GM19372 (cell line): ENCODE data around the gene GPC3.
"Not testable (repeated sequence)": the region's sequence is repeated elsewhere in the genome, so short reads cannot be mapped to it uniquely, and the experiment has no call there.

Source experiments
- ATAC-seq: cut with Tn5 transposase; IDR thresholded peaks from one replicate; pipeline ENCODE4 v1.9.1; 2021; ENCODE audit warnings: mild to moderate bottlenecking, low read depth, moderate library complexity; ENCODE audit not compliant: unreplicated experiment

The GPC3 gene

DNA sequence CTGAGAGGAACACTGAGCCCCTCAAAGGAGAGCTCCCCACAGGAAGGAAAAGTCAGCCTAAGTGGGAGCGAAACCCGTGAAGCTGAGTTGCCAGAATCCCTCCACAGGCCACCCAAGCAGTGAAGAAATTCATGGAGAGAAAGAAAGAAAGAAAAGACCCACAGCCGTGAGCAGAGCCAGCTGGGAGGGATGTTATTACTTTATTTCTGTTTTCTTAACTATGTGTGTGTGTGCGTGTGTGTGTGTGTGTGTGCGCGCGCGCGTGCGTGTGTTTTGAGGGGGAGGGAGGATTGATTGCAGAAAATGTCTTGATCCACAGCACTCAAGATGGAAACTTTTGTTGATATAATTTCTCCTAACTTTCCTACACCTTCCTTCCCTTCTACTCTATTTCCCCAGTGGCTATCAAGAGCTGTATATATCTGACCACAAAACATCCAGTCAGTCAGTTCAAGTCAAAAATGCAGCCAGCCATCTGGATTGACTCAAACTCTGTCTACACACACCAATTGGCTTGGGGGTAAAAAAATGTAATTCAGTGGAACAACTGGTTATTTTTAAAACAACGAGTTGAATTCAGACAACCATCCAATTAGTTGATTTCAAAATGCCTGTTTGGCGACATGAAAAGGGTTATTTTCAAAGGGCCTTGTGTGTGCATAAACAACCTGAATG, 13.8 kb upstream of the GPC3 start:
- ATAC-seq, result no peak

- ATAC-seq, result no peak
Observed at GRCh38 chrX:133995759-133996158, 10.4 kb upstream of the GPC3 start.

DNA sequence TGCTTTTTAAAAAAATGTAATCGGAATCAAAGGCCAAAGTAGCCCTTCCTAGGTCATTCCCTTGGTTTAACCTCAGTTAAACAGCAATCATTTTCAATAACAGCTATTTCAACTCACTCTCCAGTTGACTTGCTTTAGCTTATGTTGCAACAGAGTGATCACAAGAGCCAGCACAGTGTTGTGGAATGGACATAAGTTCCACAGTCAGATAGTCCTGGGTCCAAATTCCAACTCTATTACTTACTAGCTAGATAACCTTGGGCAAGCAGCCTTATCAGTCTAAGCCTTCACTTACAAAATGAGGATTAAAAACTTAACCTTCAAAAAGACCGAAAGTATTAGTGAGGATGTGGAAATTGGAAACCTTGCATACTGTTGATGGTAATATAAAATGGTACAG, 9.2 kb upstream of the GPC3 start:
- no peak for ATAC-seq

- ATAC-seq, result no peak
Observed at GRCh38 chrX:133992882-133993281, 7.5 kb upstream of the GPC3 start.

DNA sequence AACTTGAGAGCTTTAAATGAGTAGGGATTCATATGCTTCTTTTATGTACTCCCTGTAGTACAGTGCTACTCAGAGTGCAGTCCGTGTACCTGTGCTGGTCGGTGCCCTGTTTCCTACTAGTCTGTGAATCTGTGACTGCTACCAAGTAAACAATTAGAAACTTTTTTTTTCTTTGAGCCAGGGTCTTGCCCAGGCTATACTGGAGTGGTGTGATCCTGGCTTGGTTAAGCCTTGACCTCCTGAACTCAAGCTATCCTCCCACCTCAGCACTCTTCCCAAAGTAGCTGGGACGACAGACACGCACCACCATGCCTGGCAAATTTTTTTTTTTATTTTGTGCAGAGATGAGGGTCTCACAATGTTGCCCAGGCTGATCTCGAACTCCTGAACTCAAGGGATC, 6.4 kb upstream of the GPC3 start:
- ATAC-seq, result no peak

DNA sequence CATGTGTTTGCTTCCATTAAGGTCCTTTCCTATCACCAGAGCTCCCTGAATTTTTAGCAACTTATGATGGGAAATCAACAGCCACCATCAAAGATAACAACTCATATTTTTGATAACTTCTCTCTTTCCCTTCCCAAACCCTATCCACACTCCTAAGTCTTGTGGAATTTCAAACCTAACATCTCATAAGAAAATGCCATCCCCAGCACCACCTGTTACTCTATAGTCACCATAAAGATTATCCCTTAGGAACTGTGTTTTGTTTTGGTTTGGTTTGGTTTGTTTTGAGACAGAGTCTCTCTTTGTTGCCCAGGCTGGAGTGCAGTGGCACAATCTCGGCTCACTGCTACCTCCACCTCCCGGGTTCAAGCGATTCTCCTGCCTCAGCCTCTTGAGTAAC, 5.7 kb upstream of the GPC3 start:
- not testable (repeated sequence) for ATAC-seq

DNA sequence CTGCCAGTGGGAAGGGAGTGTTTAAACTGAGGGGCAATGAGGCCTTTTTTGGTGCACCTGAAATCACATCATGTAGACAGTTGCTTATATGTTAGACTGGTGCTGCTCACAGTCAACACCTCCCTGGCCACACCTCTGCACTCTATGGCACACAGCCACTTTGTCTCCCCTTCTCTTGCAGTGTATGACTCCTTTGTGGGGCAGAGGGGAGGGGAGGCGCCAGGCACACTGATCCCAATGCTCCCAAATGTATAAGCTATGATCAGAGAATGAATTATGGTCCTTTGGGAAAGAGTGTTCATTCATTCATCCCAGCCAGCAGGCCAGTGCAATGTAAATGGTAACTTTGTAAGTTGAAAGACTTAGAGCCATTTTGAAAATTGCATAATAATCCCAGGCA, 4.6 kb upstream of the GPC3 start:
- ATAC-seq, result no peak

DNA sequence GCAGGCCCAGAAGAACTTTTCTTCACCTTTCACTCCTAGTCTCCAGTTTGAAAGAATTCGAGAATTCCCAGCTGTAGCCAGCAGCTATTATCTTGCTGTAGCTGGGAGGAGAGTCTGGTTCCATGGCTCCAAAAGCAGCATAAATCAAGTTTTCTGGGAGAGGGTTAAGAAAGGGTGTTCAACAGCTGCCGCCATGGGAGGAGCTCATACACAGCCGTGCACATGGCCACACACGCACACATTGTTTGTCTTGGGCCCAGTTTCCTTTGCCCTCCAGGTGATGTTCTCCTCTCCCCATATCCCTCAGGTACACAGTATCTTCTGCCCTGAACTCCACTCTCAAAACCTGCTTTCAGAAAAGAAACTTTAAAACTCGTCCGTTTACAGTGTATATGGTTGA, 4.1 kb upstream of the GPC3 start:
- ATAC-seq, result no peak

DNA sequence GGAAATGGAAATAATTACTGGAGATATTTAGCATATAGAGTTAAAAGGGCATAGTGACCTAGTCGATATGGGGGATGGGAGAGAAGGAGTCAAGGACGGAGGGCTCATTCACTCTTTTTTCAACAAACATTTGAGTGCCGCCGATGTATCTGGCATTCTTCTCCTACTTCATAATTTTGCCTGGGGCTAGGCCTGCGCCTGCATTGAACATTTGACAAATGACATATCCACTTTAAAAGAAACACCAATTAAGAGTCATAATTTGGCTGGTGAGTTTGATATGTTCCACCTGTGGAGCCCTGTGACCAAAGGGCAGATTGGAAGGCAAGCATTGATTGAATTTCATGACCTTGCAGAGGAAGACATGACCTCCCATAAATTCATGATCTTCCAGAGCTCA, 2.6 kb upstream of the GPC3 start:
- no peak for ATAC-seq

DNA sequence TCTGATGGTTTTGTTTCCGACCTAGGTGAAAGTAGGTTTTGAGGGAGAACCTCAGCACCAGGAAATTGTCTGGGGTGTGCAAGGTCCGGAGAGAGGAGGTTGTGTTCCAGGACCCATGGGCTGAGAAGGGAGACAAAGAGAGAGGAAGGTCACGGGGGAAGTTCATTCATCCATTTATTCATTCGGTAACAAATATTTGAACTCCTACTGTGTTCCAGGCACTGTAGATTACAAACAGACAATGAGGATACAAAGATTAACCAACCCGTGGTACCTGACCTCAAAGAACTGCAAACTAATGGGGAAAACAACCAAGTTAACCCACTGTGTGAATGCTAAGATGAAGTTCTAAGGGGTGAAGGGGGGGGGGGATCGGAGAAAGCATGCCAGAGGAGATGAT, 1.8 kb upstream of the GPC3 start:
- ATAC-seq, result no peak

GRCh38 chrX:133985967-133986683, 731 bp upstream of the GPC3 start:
- ATAC-seq, result no peak

GRCh38 chrX:133984857-133985163, 584 bp downstream of the GPC3 start:
- no peak for ATAC-seq

DNA sequence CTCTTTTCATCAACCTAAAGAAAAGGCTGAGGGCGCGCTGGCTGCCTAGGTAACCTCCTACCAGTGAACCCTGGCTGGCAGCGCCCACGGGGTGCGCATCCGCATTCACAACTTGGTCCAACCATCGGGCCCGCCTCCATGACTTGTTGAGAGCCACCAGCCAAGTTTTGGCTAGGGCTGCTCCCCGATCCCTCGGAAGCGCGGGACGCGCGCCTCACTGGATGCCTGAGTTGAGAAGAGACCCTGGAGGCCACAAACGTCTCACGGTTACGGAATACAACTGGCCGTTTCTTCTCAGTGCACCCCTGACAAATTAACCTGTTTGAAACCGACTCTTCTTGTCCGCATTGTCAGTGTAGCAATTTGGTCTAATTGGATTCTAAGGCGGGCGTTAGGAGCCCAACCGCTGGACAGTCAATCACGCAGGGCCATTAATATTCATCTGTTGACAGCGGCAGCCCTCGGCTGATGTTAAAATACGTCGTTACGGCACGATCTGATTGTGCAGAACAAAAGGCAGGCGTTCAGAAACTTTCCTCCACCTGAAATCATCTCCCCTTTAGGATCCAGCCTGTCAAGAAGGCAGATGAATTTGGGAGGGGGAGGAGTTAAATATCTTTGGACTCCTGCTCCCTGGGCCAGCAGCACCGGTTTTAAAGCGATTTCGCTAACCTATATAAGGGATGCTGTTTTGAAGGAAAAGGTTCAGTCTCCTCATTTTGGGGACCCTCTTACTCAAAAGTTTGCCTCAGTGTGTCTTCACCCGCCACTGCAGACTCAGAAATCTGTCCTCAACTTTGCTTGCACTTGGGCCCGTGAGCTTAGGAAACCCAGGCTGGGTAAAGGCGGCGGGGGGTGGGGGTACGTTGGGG, 1.2 kb downstream of the GPC3 start:
- ATAC-seq, result no peak

DNA sequence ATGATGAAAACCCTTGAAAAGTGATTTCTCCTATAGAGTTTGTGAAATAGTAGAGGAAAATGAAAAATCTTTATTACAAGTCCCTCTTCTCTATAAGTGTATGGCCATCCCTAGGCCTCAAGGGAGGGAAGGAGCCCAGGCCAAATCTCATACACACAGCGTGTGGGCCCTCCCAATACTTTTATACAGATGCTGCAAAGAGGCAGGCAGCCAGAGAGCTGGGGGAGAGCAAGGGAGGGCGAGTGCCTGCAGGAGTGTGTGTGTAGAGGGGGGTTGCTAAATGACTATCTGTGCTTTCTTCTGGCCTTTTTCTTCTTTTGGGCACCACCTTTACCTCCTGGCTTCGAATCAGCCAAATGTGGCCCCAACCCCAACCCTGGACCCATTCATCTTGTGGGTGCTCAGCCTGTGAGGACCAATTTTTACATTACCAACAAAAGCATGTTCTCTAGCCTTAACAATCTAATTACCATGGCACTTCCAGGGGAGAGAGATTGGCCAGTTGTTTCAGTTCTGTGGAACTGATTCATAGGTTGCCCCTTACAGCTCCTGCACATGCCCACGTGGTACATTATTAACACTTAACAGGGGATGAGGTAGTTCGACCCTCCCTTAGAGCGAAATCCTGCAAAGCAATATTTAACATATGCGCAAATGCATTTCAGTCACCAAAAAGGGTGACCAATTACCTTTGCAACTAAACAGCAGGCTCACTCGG, 2.0 kb downstream of the GPC3 start:
- ATAC-seq, result no peak

GRCh38 chrX:133981924-133982323, 3.5 kb downstream of the GPC3 start:
- ATAC-seq, result no peak

DNA sequence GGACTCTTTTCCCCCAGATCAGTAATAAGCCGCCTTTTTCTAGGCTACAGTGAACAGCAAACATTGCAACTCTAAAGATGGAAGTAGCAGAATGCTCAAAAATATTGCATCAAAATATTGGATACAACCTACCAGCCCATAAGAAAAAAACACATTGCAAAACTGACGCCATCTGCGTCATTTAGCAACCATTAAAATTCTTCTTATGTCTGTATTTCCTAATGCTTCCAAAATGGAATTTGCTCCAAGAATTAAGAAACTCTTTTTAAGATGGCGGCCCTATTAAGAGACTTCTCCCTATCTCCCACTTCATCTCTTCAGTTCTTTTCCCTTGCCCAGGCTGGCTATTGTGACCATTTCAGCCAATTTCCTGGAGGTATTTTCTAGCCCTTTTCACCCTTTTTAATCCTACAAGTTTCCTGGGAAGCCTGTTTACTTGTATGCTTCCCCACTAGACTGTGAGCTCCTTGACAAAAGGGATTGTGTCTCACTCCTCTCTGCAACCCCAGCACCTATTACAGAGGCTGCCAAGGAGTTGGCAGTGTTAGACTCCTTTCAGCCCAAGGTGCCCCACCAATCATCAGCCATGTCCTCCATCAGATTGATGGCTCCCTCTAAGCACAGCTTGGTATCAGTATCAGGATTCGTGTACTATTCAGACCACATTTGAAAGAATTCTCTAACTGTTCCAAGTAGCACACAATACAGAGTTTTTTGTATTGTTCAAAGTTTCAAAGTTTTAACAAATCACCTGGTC, 4.4 kb downstream of the GPC3 start:
- no peak for ATAC-seq

DNA sequence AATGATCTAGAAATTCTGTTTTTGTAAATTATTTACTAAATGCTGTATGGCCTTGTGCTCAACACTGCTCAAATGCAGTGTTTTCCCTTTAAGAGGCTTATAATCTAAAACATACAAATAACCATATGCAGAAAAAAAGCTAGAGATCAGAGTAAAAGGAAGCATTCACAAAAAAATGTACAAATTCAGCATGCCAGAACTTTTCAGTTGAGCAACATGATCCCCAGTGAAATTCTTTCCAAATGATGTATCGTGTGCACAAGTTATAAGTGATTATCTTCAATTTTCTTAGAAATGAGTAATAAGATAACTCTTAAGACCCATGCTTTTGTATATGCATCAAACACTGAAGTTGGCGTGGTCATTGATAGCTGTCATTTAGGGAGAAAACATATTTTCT, 5.0 kb downstream of the GPC3 start:
- no peak for ATAC-seq

DNA sequence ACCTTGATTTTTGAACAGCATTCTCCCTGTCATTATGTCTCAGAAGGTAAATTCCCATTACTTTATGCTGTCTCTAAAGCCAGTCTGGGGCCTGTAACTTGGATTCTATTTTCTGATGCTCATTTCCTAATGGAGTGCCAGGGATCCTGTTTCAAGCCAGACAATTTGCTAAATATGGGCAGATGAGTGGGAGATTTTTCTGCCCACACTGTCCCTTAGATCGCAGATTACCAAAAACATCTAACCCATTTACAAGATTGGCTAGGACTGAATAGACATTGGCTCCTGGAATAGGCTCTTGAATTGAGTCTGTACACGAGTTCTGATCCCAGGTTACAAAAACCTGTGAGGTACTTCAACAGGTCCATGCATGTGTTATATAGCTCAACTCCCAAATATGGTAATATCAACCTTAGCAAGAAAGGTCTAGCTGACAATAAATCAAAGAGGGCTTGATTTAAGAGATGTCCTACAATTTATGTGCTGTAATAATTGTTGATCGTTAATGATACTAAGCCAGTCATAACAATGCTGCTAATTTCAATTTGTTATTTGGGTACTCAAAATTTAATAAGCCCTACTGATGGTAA, 5.7 kb downstream of the GPC3 start:
- ATAC-seq, result no peak

GRCh38 chrX:133973704-133974103, 11.7 kb downstream of the GPC3 start:
- ATAC-seq, result no peak

- no peak for ATAC-seq
Observed at GRCh38 chrX:133972916-133973315, 12.5 kb downstream of the GPC3 start.
